Duodenal mucosa (tissue), 2 donors: ENCODE results near the gene PJA2.

ENCODE experiments used
- H3K27ac ChIP-seq: one replicate; pipeline ENCODE4 v1.7.0; 2013; ENCODE audit warnings: low read depth, low read length
- H3K27me3 ChIP-seq, 2 donors: one replicate each; pipeline ENCODE4 v1.7.0; 2013; ENCODE audit warnings: low read length in 2 of 2, control low read depth in 1 of 2; ENCODE audit not compliant: insufficient read depth in 2 of 2, control insufficient read depth in 1 of 2
- H3K36me3 ChIP-seq, 2 donors: one replicate each; pipeline ENCODE4 v1.7.0; 2013; ENCODE audit warnings: low read length in 2 of 2, control low read depth in 1 of 2; ENCODE audit not compliant: insufficient read depth in 2 of 2, control insufficient read depth in 1 of 2
- H3K4me1 ChIP-seq, 2 donors: one replicate each; pipeline ENCODE4 v1.7.0; 2013; ENCODE audit warnings: low read length in 2 of 2, control low read depth in 1 of 2; ENCODE audit not compliant: insufficient read depth in 2 of 2, control insufficient read depth in 1 of 2
- H3K4me3 ChIP-seq, 2 donors: one replicate each; pipeline ENCODE4 v1.7.0; 2013; ENCODE audit warnings: low read length in 2 of 2, low read depth in 1 of 2
- H3K9ac ChIP-seq, 2 donors: one replicate each; pipeline ENCODE4 v1.7.0; 2013; ENCODE audit warnings: low read length in 2 of 2, low read depth in 1 of 2
- H3K9me3 ChIP-seq, 2 donors: one replicate each; pipeline ENCODE4 v1.7.0; 2013; ENCODE audit warnings: low read length in 2 of 2, control low read depth in 1 of 2; ENCODE audit not compliant: control insufficient read depth in 1 of 2

Gene PJA2

GRCh38 chr5:109313127-109313526 is 96.6 kb downstream of the PJA2 start:
- no peaks in the 10 kb centered on the region for H3K36me3 ChIP-seq
- no peak overlapping the region for H3K9ac ChIP-seq
- no peaks in the 10 kb centered on the region for H3K9me3 ChIP-seq
- H3K27ac ChIP-seq, result no peak overlapping the region
- H3K4me3 ChIP-seq, result no peak overlapping the region
- no peaks in the 10 kb centered on the region for H3K27me3 ChIP-seq
- H3K4me1 ChIP-seq, result peaks cover 0 to 4% of the 10 kb centered on the region in 2 donors

GRCh38 chr5:109312695-109313094 is 97.1 kb downstream of the PJA2 start:
- no peaks in the 10 kb centered on the region for H3K9me3 ChIP-seq
- H3K36me3 ChIP-seq, result no peaks in the 10 kb centered on the region
- no peaks in the 10 kb centered on the region for H3K27me3 ChIP-seq
- H3K4me3 ChIP-seq, result no peak overlapping the region
- peaks cover 0 to 4% of the 10 kb centered on the region in 2 donors for H3K4me1 ChIP-seq
- no peak overlapping the region for H3K27ac ChIP-seq
- no peak overlapping the region for H3K9ac ChIP-seq

GRCh38 chr5:109310315-109310714 is 99.5 kb downstream of the PJA2 start:
- Histone ChIP-seq H3K4me3 (no peak overlapping the region), H3K9me3 (no peaks in the 10 kb centered on the region), H3K36me3 (no peaks in the 10 kb centered on the region), H3K4me1 (peaks cover 0 to 4% of the 10 kb centered on the region in 2 donors), H3K27me3 (no peaks in the 10 kb centered on the region), H3K27ac (no peak overlapping the region), H3K9ac (no peak overlapping the region)

- H3K9ac ChIP-seq, result no peak overlapping the region
- H3K27me3 ChIP-seq, result no peaks in the 10 kb centered on the region
- H3K4me3 ChIP-seq, result no peak overlapping the region
- H3K36me3 ChIP-seq, result no peaks in the 10 kb centered on the region
- H3K9me3 ChIP-seq, result no peaks in the 10 kb centered on the region
- peaks cover 0 to 4% of the 10 kb centered on the region in 2 donors for H3K4me1 ChIP-seq
- no peak overlapping the region for H3K27ac ChIP-seq
Observed at GRCh38 chr5:109309326-109310063, 100.3 kb downstream of the PJA2 start.

- Histone ChIP-seq H3K4me1 (peaks cover 0 to 3% of the 10 kb centered on the region in 2 donors), H3K4me3 (no peak overlapping the region), H3K36me3 (no peaks in the 10 kb centered on the region), H3K27me3 (no peaks in the 10 kb centered on the region), H3K27ac (no peak overlapping the region), H3K9ac (no peak overlapping the region), H3K9me3 (no peaks in the 10 kb centered on the region)
Observed at GRCh38 chr5:109307951-109308350, 101.8 kb downstream of the PJA2 start.

- Histone ChIP-seq H3K9ac (no peak overlapping the region), H3K9me3 (no peaks in the 10 kb centered on the region), H3K4me1 (no peaks in the 10 kb centered on the region), H3K4me3 (no peak overlapping the region), H3K27ac (no peak overlapping the region), H3K27me3 (no peaks in the 10 kb centered on the region), H3K36me3 (no peaks in the 10 kb centered on the region)
Observed at GRCh38 chr5:109307456-109307855, 102.3 kb downstream of the PJA2 start.

GRCh38 chr5:109305352-109305751 is 104.4 kb downstream of the PJA2 start:
- Histone ChIP-seq H3K27me3 (no peaks in the 10 kb centered on the region), H3K27ac (no peak overlapping the region), H3K9ac (no peak overlapping the region), H3K4me3 (no peak overlapping the region), H3K9me3 (no peaks in the 10 kb centered on the region), H3K36me3 (no peaks in the 10 kb centered on the region), H3K4me1 (no peaks in the 10 kb centered on the region)

GRCh38 chr5:109304309-109304708 is 105.5 kb downstream of the PJA2 start:
- no peak overlapping the region for H3K27ac ChIP-seq
- no peak overlapping the region for H3K9ac ChIP-seq
- no peaks in the 10 kb centered on the region for H3K36me3 ChIP-seq
- no peak overlapping the region for H3K4me3 ChIP-seq
- no peaks in the 10 kb centered on the region for H3K9me3 ChIP-seq
- H3K4me1 ChIP-seq, result no peaks in the 10 kb centered on the region
- no peaks in the 10 kb centered on the region for H3K27me3 ChIP-seq

- Histone ChIP-seq H3K9me3 (no peaks in the 10 kb centered on the region), H3K36me3 (no peaks in the 10 kb centered on the region), H3K4me3 (no peak overlapping the region), H3K9ac (no peak overlapping the region), H3K4me1 (no peaks in the 10 kb centered on the region), H3K27me3 (no peaks in the 10 kb centered on the region), H3K27ac (no peak overlapping the region)
Observed at GRCh38 chr5:109300367-109300766, 109.4 kb downstream of the PJA2 start.

GRCh38 chr5:109299557-109299956 is 110.2 kb downstream of the PJA2 start:
- Histone ChIP-seq H3K9me3 (no peaks in the 10 kb centered on the region), H3K27me3 (no peaks in the 10 kb centered on the region), H3K4me3 (no peak overlapping the region), H3K4me1 (no peaks in the 10 kb centered on the region), H3K27ac (no peak overlapping the region), H3K9ac (no peak overlapping the region), H3K36me3 (no peaks in the 10 kb centered on the region)
